HFF-Myc (cell line): ENCODE results near the gene SMARCA2.
A peak's percentile ranks its signal among the peaks of the same experiment; 100 is the strongest.

Experiments
- DNase-seq: peaks from one replicate; pipeline ENCODE4 v3.0.0-alpha.2; 2011; ENCODE audit warnings: low read depth; ENCODE audit errors: extremely low read depth
- H3K4me3 ChIP-seq: replicated peaks from 2 replicates; pipeline ENCODE4 v1.5.1; 2011; ENCODE audit warnings: low read depth, mild to moderate bottlenecking, control low read depth, low read length
- CTCF ChIP-seq: IDR thresholded peaks from 2 replicates; pipeline ENCODE4 v1.5.1; 2012; ENCODE audit warnings: mild to moderate bottlenecking, low read depth, low read length, control low read depth; ENCODE audit errors: missing control alignments

The SMARCA2 gene

DNA sequence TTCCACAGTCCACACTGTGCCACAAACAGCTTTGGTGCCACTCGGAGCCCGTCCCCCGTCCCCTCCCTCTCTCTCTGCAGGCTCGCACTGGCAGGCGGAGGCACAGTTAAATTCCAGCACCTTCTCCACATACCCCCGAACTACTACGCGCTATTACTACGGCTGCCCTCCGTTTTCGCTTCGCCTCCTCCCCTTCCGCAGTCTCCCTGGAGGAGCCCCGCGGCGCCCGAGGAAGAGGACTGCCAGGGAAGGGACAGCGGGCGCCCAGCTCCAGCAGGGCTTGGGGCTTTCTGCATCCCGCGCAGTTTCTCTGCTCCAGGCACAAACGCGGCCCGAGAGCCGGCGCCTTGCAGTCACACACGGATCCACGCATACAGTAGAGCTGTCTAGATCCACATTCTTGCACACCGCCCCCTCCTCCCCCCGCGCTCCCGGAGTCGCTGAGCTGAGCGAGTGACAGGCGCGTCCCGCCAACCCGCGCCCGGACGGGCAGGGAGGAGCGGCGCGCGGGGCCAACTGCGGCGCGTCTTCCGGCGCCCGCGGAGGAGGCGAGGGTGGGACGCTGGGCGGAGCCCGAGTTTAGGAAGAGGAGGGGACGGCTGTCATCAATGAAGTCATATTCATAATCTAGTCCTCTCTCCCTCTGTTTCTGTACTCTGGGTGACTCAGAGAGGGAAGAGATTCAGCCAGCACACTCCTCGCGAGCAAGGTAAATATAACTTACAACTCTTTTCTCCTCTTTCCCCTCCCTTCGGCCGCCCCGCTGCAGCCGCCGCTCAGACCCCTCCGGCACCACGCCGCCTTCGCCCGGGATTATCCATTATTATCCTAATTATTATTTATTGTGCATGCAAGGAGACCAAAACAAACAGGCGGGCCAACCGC, at the start of gene SMARCA2:
SMARCA2 (plus strand) TSS at position 652 of the 885 bp plus-strand sequence. CDS start 13,676 bp downstream, outside the sequence.
- peak within 1 kb of the TSS; percentile 86 for H3K4me3 ChIP-seq
- peak; percentile 80 for DNase-seq
- no peak for TF ChIP-seq CTCF

- TF ChIP-seq CTCF = no peak
- no peak for DNase-seq
- no peak overlapping the region for H3K4me3 ChIP-seq
Observed at GRCh38 chr9:1966725-1967366, 48.3 kb upstream of the SMARCA2 start.

DNA sequence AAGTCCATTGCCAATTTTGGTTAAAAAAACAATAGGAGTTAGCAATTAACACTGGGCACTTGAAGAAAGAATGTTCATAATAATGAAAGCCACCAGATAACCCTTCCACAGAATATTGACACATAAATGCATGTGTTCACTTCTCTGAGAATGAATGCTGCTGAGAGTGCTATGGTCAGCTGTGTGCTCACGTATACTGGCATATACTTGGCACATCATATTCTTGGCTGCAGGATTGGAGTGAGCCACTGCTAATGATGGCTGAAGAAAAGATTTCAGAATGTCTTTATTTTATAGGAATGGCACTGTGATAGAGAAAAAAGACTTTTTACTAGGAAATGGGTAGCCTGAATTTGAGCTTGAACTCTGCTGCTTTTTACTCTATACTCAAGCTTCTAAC, 46.0 kb upstream of the SMARCA2 start:
- H3K4me3 ChIP-seq = no peak overlapping the region
- DNase-seq = no peak
- TF ChIP-seq CTCF = no peak

DNA sequence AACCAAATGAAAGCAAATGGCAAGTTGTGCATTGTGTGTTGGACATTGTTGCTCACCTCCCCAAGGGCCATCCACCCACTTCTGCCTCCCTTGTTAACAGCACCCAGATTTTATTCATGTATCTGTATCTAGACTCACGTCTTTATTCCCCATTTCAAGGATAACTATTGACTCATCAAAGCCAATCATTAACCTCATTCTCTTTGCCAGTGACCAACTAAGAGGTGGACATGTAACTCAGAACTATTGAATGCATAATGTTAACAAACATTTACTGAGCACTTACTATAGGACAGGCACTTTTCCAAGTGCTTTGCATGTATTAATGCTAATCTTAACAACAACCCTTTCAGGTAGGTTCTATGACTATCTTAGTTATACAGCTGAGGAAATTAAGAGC, 45.2 kb upstream of the SMARCA2 start:
- H3K4me3 ChIP-seq = no peak overlapping the region
- no peak for TF ChIP-seq CTCF
- DNase-seq = no peak

DNA sequence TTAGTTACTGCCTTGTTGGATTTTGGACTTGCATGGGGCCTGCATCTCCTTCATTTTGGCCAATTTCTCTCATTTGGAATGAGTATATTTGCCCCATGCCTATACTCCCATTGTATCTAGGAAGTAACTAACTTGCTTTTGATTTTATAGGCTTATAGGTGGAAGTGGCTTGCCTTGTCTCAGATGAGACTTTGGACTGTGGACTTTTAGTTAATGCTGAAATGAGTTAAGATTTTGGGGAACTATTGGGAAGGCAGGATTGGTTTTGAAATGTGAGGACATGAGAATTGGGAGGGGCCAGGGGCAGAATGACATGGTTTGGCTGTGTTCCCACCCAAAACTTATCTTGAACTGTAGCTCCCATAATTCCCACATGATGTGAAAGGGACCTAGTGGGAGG, 42.5 kb upstream of the SMARCA2 start:
- TF ChIP-seq CTCF = no peak
- H3K4me3 ChIP-seq = no peak overlapping the region
- DNase-seq = no peak

DNA sequence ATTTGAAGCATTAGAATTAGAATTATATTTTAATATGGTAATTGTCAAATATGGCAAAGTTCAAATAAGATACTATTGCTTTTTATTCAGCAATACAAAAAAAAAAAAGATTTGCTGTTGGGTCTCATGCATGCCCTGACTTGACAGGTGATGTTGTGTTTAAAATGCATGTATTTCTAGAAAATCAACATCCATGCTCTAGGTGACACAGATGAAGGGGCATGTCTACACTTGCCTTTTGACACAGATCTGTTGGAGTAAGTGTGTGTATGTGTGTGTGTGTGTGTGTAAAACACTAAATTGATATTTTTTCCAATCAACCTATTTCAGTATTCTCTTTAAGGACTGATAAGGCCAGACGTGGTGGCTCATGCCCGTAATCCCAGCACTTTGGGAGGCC, 38.1 kb upstream of the SMARCA2 start:
- no peak overlapping the region for H3K4me3 ChIP-seq
- no peak for DNase-seq
- TF ChIP-seq CTCF = no peak

DNA sequence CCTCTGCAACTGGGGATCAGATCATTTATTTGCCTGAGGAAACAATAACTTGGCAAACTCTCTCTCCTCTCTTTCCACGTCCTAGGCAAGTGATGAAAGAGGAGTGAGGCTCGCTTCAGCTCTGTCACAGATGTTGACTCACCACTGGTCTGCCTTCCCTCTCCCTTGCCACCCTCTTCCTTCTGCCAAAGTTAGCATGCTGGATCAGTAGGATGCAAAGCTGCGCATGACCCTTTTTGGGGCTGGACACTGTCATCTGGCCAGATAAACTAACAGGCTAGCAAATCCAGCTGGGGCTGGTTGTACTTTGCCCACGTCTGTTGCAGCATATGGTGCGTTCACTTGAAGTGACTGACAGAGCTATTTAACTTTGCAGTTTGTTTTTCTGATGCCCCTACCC, 36.2 kb upstream of the SMARCA2 start:
- DNase-seq = peak; percentile 59
- no peak for TF ChIP-seq CTCF
- no peak overlapping the region for H3K4me3 ChIP-seq
